Activated T-helper 1 cell treated with anti-CD3 and anti-CD28 coated beads, Interleukin-12 subunit alpha, Interleukin-12 subunit beta, Interleukin-2, Interleukin-4 antibody, amounts not matched to agents 30 ng/mL and 10 ng/mL and 1 ng/mL, durations not matched to agents 14 hours and 24 hours and 36 hours (primary cell): Measurements from ENCODE around the gene CLDN9. TPM values are rescaled to one million over a fixed set of nuclear protein-coding genes. Genes with fewer than 3 reads are reported as not detected.

Source experiments
- DNase-seq: peaks from one replicate; pipeline ENCODE4 v3.0.0; 2021; ENCODE audit warnings: low spot score
- H3K27ac Mint-ChIP-seq: one replicate; pipeline ENCODE4 v1.8.0; 2021; ENCODE audit warnings: mild to moderate bottlenecking, mixed read lengths
- H3K27me3 Mint-ChIP-seq: one replicate; pipeline ENCODE4 v1.8.0; 2022; ENCODE audit warnings: mild to moderate bottlenecking, moderate library complexity, mixed read lengths; ENCODE audit not compliant: insufficient read depth
- H3K36me3 Mint-ChIP-seq: one replicate; pipeline ENCODE4 v1.8.0; 2021; ENCODE audit warnings: low read depth, mixed read lengths
- H3K4me1 Mint-ChIP-seq: one replicate; pipeline ENCODE4 v1.8.0; 2021; ENCODE audit warnings: low read depth, mixed read lengths
- H3K4me3 Mint-ChIP-seq: one replicate; pipeline ENCODE4 v1.8.0; 2021; ENCODE audit warnings: mild to moderate bottlenecking, moderate library complexity, mixed read lengths
- H3K9me3 Mint-ChIP-seq: one replicate; pipeline ENCODE4 v1.8.0; 2021; ENCODE audit warnings: mixed read lengths
- intact Hi-C: fragments of 100-400 bp; cut with micrococcal nuclease; formaldehyde crosslinking; loops from one replicate; pipeline ENCODE4 v1.15.1; 2024
- total RNA-seq: library from RNA; stranded (reverse); gene quantifications from 2 replicates; pipeline ENCODE4 v1.2.3, GENCODE V29; 2022

The CLDN9 gene
- total RNA-seq, 1 donor from 2014 or later: not detected

DNA sequence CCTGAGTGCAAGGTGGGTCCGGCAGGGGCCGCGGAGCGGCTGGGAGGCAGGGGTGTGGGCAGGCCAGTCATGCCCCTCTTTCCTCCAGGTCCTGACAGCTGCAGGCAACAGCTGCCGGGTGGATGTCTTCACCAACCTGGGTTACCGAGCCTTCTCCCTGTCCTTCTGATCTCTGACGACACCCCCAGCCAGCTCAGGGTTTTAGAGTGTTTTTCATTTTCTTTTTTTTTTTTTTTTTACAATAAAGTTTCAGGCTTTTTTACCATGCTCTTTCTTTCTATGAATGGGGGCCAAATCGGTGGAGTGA lies 14.7 kb downstream of the CLDN9 start:
- no peaks in the 10 kb centered on the region for H3K9me3 Mint-ChIP-seq
- peaks cover 35% of the 10 kb centered on the region for H3K4me1 Mint-ChIP-seq
- H3K27me3 Mint-ChIP-seq: peaks cover 13% of the 10 kb centered on the region
- H3K4me3 Mint-ChIP-seq: no peak overlapping the region
- H3K36me3 Mint-ChIP-seq: peaks cover 17% of the 10 kb centered on the region
- DNase-seq: no peak
- intact Hi-C loops: no loop called here
- H3K27ac Mint-ChIP-seq: no peak overlapping the region

DNA sequence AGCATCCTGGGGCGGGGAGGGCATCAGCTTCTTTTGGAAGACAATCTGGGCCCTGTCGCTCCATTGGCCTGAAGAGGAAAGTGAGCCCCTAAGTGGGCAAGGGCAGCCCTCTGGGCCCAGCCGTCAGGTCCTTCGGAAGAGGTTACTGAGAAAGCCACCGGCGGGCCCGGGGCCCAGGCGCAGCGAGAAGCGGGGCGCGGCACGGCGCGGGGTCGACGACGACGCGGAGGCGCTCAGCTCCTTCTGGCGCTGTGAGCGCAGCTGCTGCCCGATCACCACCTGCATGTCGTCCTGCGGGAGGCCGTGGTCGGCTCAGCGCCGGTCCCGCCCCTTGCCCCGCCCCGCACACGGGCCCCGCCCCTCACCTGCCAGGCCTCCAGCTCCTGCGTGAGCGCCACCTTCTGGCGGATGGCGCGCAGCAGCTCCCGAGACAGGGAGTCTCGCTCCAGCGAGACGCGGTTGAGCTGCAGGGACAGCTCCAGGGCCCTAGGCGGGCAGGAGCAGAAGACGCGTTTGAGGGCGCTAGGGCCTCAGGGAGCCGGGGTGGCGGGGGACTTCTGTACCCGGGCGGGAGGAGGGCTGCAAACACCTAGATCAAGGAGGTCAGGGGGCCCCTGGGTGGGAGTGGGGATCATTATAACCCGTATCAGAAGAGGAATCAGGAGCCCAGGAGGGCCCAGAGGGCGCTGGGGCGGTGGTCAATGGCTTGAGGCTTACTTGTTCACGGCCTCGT lies 15.4 kb downstream of the CLDN9 start:
- Mint-ChIP-seq H3K27me3 (peaks cover 20% of the 10 kb centered on the region), H3K36me3 (peaks cover 17% of the 10 kb centered on the region), H3K9me3 (no peaks in the 10 kb centered on the region), H3K27ac (no peak overlapping the region), H3K4me3 (peak overlapping the region; percentile 57), H3K4me1 (peaks cover 33% of the 10 kb centered on the region)
- intact Hi-C loops: loop anchor here (1.0 kb wide), 2 partner anchors 8 to 25 kb away; partner anchors contain the start of gene TNFRSF12A
- DNase-seq: peak; percentile 79

DNA sequence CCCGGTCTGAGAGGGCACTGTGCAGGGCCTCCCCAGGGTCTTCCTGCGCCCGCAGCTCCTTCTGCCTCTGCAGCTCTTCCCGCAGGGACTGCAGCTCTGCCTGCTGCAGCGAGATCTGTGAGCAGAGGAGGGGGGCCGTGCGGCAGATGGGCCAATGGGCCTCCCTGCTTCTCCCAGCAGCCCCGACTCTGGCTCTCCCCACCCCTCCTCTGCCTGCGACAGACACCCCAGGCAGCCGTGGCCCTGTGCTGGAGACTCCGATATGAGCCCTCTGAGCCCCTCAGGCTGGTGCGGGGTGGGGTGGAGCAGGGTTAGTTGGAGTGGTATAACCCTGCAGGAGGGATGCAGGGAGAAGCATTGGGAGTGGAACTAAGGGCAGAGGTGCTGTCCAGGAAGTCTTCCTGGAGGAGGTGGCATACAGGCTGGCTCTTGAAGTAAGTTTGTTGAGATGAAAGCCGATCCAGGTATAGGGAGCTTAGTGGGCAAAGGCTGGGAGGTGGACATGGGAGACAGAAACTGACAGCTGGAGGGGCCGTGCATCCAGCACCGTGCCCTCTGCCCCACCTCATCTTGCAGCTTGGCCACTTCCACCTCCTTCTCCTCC lies 16.1 kb downstream of the CLDN9 start:
- Mint-ChIP-seq H3K9me3 (no peaks in the 10 kb centered on the region), H3K4me1 (peaks cover 35% of the 10 kb centered on the region), H3K4me3 (peak overlapping the region; percentile 61), H3K27me3 (peaks cover 27% of the 10 kb centered on the region), H3K27ac (no peak overlapping the region), H3K36me3 (peaks cover 17% of the 10 kb centered on the region)
- DNase-seq: no peak
- intact Hi-C loops: loop anchor here (1.0 kb wide), 2 partner anchors 9 to 26 kb away; partner anchors contain the start of gene TNFRSF12A

DNA sequence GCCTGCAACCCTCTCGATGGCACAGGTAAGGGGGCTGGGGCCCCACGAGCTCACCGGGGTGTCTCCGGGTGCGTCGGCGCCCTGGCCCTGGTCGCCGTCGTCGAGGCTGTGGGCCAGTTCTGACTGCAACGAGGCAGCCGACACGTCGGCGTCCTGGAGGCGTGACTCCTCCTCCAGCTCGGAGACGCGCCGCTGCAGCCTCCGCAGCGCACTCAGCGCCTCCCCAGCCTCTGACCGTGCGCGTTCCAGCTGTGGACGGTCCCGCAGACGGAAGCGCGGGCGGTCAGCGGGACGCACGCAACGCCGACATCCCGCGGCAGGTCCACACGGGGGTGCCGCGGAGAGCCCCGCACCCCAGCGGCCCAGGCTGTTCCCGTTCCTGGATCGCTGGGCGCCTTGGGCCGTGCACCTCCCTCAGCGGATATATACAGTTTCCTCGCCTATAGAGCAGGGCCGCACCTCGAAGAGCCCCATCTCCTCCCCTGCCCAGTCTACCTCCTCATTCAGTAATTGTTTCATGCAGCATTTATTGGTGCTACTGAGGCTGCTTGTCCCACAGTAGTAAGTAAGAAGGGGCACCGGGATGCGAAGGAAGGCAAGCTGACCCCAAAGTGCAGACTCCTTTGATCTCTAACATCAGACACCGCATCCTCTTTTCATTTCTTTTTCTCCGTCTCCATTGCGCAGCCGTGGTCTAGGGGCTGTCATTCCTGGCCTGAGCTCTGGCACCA lies 16.9 kb downstream of the CLDN9 start:
- Mint-ChIP-seq H3K4me3 (peak overlapping the region; percentile 60), H3K9me3 (no peaks in the 10 kb centered on the region), H3K4me1 (peaks cover 30% of the 10 kb centered on the region), H3K27me3 (peaks cover 35% of the 10 kb centered on the region), H3K36me3 (peaks cover 16% of the 10 kb centered on the region), H3K27ac (peak overlapping the region; percentile 61)
- intact Hi-C loops: no loop called here
- DNase-seq: no peak

DNA sequence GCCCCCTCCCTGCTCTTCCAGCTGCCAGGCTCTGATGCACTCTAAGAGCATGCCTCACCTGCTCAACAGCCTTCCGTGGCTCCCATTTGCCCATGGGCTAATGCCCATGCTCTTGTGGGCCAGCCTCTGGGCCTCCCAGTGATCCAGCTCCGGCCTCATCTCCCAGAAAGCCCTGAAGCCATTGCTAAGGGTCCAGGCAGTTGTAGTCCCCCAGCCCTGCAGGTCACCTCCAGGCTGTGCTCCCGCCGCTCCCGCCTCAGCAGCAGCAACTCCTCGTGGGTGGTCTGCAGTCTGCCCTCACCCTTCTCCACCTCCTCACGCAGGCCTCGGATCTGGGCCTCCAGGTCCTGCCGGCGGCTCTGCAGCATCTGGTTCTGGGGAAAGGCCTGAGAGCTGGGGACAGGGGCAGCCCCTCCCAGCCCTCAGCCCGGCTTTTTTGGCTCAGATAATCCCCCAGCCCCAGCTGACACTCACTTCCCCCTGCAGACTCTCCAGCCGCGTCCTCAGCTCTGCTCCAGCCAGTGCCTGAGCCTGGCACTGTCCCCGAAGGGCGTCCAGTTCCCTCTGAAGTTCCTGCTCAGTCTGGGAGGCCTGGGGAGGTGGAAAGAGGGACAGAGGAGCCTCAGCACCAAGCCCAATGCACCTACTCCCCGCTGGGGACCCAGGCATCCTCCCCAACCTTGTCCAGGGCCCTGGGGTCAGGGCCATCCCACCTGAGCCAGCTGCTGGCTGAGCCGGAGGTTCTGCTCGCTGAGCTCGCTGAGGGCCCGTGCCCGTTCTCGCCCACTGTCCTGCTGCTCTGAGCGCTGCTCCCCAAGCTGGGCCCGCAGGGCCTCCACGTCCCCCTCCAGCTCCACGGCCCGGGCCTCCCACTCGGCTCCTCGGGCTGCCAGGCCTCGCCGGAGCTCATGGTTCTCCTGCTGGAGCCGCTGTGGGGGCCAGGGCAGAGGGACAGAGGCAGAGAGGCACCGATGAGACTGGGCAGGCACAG lies 17.8 kb downstream of the CLDN9 start:
- peaks cover 15% of the 10 kb centered on the region for H3K36me3 Mint-ChIP-seq
- peaks cover 44% of the 10 kb centered on the region for H3K27me3 Mint-ChIP-seq
- DNase-seq: no peak
- H3K27ac Mint-ChIP-seq: peak overlapping the region; percentile 61
- intact Hi-C loops: loop anchor here (1.0 kb wide), 2 partner anchors 15 to 136 kb away; no protein-coding TSS in a partner anchor
- H3K4me1 Mint-ChIP-seq: peaks cover 30% of the 10 kb centered on the region
- H3K9me3 Mint-ChIP-seq: no peaks in the 10 kb centered on the region
- H3K4me3 Mint-ChIP-seq: peak overlapping the region; percentile 60

DNA sequence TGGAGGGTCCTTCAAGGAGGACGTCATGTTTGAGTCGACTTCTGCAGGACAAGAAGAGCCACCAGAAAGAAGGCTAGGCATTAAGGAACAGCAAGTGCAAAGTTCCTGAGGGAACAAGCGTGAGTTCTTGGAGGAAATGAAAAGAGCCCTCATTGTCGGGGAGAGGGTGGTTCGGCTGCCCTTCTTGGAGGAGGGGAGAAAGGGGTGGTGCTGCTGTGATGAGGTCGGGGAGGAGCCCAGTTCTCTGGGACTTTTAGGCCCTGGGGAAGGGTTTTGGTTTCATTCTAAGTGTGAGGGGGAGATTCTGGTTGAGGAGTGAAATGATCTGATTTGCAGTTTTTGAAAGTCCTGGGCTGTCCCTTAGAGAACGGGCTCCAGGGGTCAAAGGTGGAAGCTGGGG lies 19.9 kb downstream of the CLDN9 start:
- peaks cover 3% of the 10 kb centered on the region for H3K36me3 Mint-ChIP-seq
- peaks cover 58% of the 10 kb centered on the region for H3K27me3 Mint-ChIP-seq
- intact Hi-C loops: no loop called here
- no peak overlapping the region for H3K27ac Mint-ChIP-seq
- H3K4me3 Mint-ChIP-seq: no peak overlapping the region
- H3K4me1 Mint-ChIP-seq: peaks cover 30% of the 10 kb centered on the region
- no peak for DNase-seq
- H3K9me3 Mint-ChIP-seq: no peaks in the 10 kb centered on the region

DNA sequence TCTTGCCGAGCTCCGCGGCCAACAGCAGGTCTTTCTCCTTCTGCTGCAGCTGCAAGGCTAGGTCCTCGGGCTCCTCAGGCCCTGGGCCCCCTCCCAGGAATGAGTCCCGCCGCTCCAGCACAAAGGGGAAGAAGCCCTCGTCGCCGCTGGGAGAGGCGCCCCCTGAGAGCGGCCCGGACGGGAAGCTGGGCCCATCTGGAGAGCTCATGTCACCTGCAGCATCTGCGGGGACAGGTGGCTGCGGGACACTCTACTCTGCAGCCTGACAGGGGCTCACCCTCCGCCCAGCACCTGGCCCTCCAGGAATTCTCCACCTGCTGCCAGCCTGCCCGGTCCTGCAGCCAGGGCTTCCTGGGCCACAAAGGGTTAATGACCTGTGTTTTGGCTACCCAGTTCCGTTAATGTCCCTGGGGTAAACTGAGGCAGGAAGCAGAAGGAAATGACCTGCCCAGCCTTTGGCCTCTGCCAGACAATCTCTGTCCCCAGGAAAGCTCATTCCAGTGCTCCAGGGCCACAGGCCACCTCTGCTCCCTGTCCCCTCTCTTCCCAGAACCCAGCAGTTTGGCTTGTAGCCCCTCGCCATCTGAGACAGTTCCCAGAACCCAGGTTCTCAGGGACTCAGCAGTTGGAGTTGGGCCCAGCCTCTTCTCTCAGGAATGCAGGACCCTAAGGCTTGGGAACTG lies 22.7 kb downstream of the CLDN9 start:
- Mint-ChIP-seq H3K4me1 (peaks cover 16% of the 10 kb centered on the region), H3K4me3 (no peak overlapping the region), H3K27me3 (peaks cover 79% of the 10 kb centered on the region), H3K36me3 (peaks cover 3% of the 10 kb centered on the region), H3K27ac (peak overlapping the region; percentile 31), H3K9me3 (no peaks in the 10 kb centered on the region)
- intact Hi-C loops: no loop called here
- no peak for DNase-seq

DNA sequence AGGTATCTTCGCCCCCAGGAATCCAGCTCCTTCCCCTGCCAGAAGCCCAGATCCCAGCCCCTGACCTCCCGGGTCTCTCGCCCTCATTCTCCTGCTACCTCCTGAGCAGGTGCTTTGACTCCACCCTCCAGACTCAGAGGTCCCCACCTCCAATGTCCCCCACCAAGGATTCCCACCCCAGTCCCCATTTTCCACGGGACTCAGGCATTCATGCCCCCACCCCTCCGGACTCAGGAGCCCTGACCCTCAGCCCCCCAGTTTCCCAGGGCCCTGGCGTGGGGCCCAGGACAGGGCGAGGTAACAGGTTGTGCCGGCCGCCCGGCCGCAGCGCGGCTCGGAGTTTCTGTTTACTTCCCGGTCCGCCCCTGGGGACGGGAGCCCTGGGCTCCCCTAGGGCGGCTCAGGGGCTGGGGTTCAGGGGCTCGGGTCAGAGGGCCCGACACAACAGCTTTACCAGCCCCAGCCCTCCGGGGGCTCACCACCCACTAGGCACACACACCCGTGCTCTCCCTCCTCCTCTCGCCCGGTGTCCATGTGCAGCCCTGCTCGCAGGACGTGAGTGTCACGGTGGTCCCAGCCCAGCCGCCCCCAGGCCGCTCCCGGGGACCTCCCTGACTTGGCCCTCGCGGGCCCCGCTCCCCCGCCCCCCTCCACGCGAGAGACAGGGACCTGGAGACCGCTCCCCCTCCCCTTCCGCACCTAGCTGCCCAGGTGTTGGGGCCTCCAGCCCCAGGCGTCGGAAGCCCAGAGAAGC lies 23.4 kb downstream of the CLDN9 start:
- peaks cover 3% of the 10 kb centered on the region for H3K36me3 Mint-ChIP-seq

DNA sequence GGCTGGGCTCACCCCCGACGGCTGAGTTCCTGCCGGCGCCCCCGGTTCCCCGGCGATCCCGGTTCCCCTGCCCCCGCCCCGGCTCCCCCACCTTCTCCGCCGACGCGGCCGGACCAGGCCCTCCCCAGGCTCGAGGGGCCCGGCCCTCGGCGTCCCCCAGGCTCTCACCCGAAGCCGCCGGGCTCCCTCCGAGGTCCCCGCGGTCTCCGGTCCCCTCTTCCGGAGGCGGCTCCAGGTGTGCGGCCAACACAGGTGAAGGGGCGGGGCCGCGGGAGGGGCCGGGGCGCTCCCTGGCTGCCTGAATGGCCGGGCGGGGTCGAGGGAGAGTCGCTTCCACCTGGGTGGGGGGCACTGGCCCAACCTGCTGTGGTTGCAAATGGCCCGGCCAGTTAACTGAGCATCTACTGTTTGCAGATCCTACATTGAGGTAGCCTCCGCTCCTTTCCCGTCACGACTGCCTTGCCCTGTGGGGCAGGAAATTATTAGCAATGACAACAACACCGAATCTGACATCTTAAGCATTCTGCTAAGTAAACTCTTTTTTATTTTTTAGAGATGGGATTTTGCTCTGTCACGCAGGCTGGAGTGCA lies 24.1 kb downstream of the CLDN9 start, which contains the start of gene BICDL2:
Gene BICDL2, minus strand, starts transcription at position 219 of the 590 bp plus-strand sequence. CDS start 1,448 bp downstream, outside the sequence.
- no peak within 1 kb of the TSS for H3K27ac Mint-ChIP-seq
- intact Hi-C loops: no loop called here
- H3K27me3 Mint-ChIP-seq: peaks cover 77% of the 10 kb centered on the region
- H3K4me1 Mint-ChIP-seq: peaks cover 16% of the 10 kb centered on the region
- H3K9me3 Mint-ChIP-seq: no peaks in the 10 kb centered on the region
- no peak for DNase-seq
- H3K36me3 Mint-ChIP-seq: peaks cover 2% of the 10 kb centered on the region
- H3K4me3 Mint-ChIP-seq: no peak within 1 kb of the TSS

More for the DNA sequence above, 23.4 kb downstream of the CLDN9 start:
- H3K9me3 Mint-ChIP-seq: no peaks in the 10 kb centered on the region
- H3K4me1 Mint-ChIP-seq: peaks cover 16% of the 10 kb centered on the region
- peaks cover 80% of the 10 kb centered on the region for H3K27me3 Mint-ChIP-seq
- no peak overlapping the region for H3K4me3 Mint-ChIP-seq
- intact Hi-C loops: no loop called here
- no peak for DNase-seq
- no peak overlapping the region for H3K27ac Mint-ChIP-seq

DNA sequence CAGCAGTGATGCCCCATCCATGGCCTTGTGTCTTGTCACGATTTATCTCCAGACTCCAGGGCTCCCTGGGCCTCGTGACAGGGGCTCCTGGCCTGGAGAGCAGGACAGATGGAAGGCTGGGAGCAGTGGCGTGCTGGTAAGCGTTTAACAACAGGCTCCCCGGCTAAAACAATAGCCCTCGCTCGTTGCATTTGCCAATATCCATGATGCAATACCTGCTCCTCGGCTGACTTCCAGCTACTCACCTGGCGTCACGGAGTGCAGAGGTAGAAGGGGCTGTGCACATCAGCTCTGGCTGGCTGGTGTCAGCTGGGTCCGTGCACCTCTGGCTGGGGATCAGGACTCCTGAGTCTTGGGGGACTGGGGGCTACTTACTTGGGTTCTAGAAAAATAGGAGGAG lies 25.5 kb downstream of the CLDN9 start:
- Mint-ChIP-seq H3K27me3 (peaks cover 65% of the 10 kb centered on the region), H3K4me1 (peaks cover 6% of the 10 kb centered on the region)

DNA sequence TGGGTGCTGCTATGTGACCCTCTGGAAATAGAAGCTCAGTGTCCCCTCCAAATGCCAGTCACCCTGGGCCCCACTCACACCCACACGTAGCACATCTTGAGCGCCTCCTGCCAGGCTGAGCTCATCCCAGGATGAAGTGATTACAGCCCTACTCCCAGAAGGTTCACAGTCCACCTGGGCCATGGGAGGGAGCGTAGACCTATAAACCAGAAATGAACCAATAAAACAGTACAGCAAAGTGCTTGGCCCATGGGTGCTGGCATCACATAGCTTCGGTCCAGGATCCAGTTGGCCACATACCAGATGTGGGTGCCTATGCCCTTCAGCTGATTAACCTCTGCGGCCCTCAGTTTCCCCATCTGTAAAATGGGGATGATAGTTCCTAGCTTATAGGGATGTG lies 26.2 kb downstream of the CLDN9 start:
- Mint-ChIP-seq H3K4me1 (peaks cover under 1% of the 10 kb centered on the region), H3K9me3 (no peaks in the 10 kb centered on the region), H3K4me3 (no peak overlapping the region), H3K36me3 (peaks cover 2% of the 10 kb centered on the region), H3K27ac (no peak overlapping the region), H3K27me3 (peaks cover 63% of the 10 kb centered on the region)
- no peak for DNase-seq
- intact Hi-C loops: no loop called here

More for the DNA sequence above, 25.5 kb downstream of the CLDN9 start:
- H3K4me3 Mint-ChIP-seq: no peak overlapping the region
- intact Hi-C loops: no loop called here
- H3K27ac Mint-ChIP-seq: no peak overlapping the region
- no peak for DNase-seq
- H3K9me3 Mint-ChIP-seq: no peaks in the 10 kb centered on the region
- H3K36me3 Mint-ChIP-seq: peaks cover 2% of the 10 kb centered on the region
